Measurements from ENCODE around the gene NTMT2.
A peak's percentile ranks its signal among the peaks of the same experiment; 100 is the strongest.
"Not testable (repeated sequence)": the region's sequence is repeated elsewhere in the genome, so short reads cannot be mapped to it uniquely, and the experiment has no call there.

The NTMT2 gene

DNA sequence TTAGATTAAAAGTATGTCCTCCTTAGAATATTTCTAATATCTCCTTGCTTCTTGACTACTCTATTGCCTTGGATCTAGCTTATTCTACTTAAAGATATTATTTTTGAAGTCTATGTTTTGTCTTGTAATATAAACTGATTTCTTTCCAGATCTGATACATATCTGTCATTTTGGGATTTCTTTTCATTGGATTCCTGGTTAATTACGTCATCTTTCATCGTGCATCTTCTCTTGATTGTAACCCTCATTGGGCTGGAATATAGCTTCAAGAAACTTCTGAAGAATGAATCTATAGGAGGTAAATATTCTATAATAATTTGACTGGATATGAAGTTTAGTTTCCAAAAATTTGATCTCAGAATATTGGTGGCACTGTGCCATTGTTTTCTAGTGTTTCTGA lies 12.1 kb downstream of the NTMT2 start:
- DNase-seq (ENCODE audit: low spot score) = no peak

DNA sequence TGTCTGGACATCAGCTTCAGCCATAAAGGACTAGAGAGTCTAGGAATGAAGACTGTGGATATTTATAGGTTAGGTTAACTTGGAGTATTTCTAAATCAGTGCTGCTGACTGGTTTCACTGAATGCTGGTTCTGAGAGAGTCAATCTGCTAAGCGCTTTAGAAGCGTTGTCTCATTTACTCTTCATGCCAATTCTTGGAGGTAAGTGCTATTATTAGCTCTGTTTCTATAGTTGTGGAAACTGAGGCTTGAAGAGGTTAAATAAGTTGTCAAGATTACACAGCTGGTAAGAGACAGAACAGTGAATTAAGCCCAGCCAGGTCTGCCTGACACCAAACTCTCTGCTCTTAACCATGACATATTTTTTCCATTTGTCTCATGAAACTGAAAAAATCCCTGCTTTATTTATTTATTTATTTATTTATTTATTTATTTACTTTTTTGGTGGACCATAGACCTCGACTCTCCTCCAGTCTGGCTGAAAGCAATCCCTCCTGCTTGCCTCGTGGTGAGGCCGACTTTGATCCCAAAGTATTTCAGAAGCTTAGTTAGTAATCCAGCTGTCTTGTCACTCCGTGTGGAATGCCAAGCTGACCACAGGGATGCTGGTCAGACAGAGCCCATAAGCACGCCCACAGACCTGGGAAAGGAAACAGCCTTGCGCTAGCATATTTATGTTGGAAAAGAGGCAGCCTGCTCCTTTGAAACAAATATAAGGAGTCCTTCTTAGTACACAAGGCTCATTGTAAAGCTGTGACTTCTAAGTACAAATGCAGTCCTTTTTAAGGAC lies 16.9 kb downstream of the NTMT2 start:
- peak; percentile 90 for DNase-seq (ENCODE audit: low spot score)

DNA sequence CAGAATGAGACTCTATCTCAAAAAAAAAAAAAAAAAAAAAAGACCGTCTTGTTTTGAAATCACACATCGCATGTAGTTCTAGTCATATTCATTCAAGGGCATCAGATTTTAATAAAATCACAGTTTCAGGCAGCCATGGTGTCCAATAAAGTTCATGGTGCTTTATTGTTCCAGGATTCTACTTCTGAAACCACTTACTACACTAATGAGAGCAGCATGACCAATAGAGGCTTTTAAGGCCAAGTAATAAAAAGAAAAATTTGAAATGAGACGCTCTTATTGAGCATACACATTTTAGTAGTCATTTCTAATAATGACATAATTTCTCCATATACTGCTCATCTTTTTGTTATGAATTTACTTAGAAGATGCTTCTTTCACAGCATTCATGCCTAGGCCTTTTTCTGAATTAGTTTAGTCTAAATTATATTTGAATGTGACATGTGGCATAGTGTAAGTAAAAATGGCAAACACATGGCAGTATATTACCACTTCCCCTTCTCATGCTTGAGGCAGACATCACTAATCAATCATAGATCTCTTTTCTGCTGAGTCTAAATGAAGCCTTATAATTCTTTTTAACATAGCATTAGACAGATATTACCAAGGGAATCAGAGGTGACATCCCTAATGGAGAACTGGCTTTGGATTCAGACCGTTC lies 18.5 kb downstream of the NTMT2 start:
- no peak for DNase-seq (ENCODE audit: low spot score)

- no peak for DNase-seq (ENCODE audit: low spot score)
These were observed 20.9 kb downstream of the NTMT2 start for GRCh38 chr1:170166518-170167180.

GRCh38 chr1:170168265-170168664 lies 22.5 kb downstream of the NTMT2 start:
- DNase-seq (ENCODE audit: low spot score) = peak; percentile 52

GRCh38 chr1:170170513-170170912 lies 24.8 kb downstream of the NTMT2 start:
- not testable (repeated sequence) for DNase-seq (ENCODE audit: low spot score)

- no peak for DNase-seq (ENCODE audit: low spot score)
These were observed 28.6 kb downstream of the NTMT2 start for GRCh38 chr1:170174395-170174794.

- no peak for DNase-seq (ENCODE audit: low spot score)
These were observed 29.3 kb downstream of the NTMT2 start for GRCh38 chr1:170175041-170175440.

DNA sequence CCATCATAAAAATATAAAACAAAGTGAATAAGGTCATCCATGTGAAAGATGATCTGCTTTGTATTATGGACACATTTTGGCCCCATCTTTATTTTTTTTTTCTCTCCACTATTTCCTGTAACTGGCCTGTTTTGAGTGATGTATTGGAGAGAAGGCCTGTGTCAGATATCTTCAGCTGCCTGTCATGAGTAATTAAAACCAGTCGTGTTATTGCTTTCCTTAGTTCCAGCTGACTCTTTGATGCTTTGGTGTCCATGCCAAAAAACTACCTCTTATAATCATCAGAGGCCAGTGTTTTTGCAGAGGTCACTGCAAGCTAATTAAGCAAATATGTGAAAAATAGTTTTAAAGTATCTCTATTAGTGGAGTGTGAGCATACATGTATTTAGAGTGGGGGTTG lies 29.7 kb downstream of the NTMT2 start:
- no peak for DNase-seq (ENCODE audit: low spot score)

GRCh38 chr1:170176772-170177171 lies 31.0 kb downstream of the NTMT2 start:
- DNase-seq (ENCODE audit: low spot score) = no peak

- no peak for DNase-seq (ENCODE audit: low spot score)
These were observed 36.7 kb downstream of the NTMT2 start for GRCh38 chr1:170182442-170182841.

DNA sequence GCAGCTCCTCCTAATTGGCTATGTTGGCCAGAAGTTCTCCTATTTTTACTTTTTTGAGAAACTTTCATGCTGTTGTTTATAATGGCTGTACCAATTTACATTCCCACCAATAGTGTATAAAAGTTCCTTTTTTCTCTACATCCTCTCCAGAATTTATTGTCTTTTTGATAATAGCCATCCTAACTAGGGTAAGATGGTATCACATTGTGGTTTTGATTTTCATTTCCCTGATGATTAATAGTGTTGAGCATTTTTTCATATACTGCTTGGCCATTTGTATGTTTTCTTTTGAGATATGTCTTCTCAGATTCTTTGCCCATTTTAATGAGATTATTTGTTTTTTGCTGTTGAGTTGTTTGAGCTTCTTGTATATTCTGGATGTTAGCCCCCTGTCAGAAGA lies 46.8 kb downstream of the NTMT2 start:
- no peak for DNase-seq (ENCODE audit: low spot score)

DNA sequence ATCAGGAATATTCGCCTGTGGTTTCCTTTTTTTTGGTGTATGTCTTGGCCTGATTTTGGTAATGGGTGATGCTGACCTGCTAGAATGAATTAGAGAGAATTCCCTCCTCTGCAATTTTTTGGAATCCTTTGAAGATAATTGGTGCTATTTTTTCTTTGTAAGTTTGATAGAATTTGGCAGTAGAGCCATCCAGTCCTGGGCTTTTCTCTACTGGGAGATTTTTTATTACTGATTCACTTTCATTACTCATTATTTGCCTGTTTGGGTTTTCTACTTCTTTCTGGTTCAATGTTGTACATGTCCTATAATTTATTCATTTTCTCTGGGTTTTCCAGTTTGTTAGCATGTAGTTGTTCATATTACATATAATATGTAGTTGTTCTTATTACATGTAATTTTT lies 48.7 kb downstream of the NTMT2 start:
- DNase-seq (ENCODE audit: low spot score) = no peak

- no peak for DNase-seq (ENCODE audit: low spot score)
These were observed 50.9 kb downstream of the NTMT2 start for GRCh38 chr1:170196490-170197236.

- DNase-seq (ENCODE audit: low spot score) = no peak
These were observed 52.3 kb downstream of the NTMT2 start for GRCh38 chr1:170198090-170198489.

DNA sequence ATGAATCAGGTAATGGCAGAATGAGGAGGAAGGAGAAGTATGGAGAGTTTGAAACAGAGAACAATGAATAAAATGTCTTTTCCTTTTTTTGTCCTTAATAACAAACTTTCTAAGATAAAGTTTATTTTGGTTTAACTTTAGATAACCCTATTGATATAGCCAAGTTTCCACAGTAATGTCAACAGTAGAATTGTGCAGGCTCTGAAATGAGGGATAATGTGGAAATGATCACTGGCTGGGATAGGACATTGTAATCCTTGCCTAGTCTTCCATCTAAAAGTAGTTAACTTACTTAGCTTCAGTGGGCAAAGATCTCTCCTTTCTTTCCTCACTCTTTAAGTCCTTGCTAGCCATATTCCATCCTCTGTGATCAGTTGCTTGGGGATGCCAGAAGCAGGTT lies 52.8 kb downstream of the NTMT2 start:
- DNase-seq (ENCODE audit: low spot score) = no peak

DNA sequence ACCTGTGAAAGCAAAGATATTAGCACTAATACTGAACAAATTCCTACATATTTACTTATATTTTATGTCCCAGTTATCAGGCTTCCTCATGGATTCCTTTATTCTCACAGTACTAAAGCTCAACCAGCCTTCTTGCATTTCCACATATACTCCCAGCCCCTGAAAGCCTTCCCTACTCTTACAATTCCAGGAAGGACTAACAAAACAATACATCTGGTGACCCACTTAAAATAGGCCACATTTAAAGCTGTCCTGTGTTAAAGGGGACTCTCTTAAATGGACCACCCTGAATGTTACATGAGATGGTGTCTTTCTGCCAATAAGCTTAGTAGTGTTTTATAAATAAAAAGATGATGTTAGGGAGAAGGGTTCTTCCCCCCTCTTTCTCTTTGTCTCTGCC lies 54.4 kb downstream of the NTMT2 start:
- no peak for DNase-seq (ENCODE audit: low spot score)

DNA sequence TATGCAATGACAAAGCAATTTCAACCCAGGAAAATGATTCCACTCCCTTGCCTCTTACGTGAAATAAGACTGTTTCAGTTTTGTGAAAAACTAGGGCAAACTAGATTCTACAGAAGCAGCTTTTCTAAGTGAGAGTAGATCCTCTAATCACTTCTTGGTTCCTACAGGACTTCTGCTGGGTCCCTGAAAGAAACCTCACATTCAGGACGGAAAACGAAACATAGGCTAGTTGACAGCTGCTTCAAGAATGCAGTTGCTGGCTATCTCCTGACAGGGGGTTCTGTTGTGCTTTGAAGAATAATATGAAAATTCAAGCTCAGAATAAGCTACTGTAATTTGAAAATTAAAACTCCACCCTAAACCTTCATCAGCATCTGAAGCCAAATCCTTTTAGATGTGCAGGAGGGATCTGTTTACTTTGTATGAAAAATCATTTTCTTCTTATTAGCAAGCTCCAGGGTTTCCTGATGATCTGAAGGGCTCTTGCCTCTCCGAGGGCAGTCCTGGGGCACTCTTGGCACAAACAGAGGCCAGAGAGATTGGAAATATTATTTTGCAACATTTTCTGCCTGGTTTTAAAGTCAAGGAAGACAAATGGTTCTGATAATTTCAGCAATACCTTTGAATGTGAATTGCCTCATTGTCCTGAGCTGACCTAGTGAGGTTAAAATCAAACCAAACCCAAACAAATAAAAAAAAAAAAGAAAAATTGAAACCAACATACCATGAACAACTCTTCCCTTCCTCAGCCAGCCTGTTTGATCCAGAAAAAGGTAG lies 55.0 kb downstream of the NTMT2 start:
- DNase-seq (ENCODE audit: low spot score) = peak; percentile 51

GRCh38 chr1:170203693-170204092 lies 57.9 kb downstream of the NTMT2 start:
- no peak for DNase-seq (ENCODE audit: low spot score)

GRCh38 chr1:170204121-170204520 lies 58.4 kb downstream of the NTMT2 start:
- peak; percentile 40 for DNase-seq (ENCODE audit: low spot score)

DNA sequence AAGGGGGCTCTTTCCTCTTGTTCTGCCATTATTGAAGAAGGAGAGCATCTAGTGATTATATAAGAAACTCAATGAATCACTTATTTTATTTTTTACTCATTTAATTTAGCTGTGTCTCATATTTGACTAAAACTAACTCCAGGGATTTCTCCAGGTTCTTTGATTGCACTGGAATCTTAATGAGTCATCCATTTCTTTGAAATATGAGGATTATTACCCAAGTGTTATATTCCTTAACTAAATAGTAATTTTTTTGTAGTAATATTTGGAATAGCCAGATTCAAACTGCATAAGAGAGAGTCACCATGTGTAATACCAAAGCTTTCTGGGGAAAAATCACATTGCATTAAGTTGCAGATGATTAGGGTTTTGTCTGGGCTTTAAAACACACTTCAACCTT lies 59.5 kb downstream of the NTMT2 start:
- no peak for DNase-seq (ENCODE audit: low spot score)

DNA sequence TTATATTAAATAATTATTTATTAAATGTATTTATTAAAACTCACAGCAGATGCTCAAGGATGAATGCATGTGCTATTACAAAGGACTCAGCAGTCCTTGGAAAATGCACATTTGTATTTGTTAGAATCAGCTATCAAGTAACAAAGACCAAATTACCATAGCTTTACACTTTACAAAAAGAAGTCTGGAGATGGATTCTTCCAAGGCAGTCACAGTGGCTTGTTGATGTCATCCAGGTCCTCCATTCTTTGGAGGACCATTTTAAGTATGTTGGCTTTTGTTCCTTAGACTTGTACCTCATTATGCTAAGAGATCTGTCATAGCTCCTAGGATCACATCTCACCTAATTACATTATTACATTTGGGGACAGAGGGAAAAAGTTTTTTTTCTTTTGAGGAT lies 63.4 kb downstream of the NTMT2 start:
- no peak for DNase-seq (ENCODE audit: low spot score)
